Measurements from ENCODE around the gene ZNF800. TPM values are rescaled to one million over a fixed set of nuclear protein-coding genes. Genes with fewer than 3 reads are reported as not detected.

ZNF800 gene
- total RNA-seq, 2 experiments from 2014 or later, result 73.9 to 78.9 TPM

GRCh38 chr7:127418459-127418858, 26.0 kb upstream of the ZNF800 start:
- Mint-ChIP-seq H3K27ac (no peak overlapping the region), H3K4me1 (ENCODE audit: low read depth) (peaks cover 37% of the 10 kb centered on the region), H3K4me3 (no peak overlapping the region), H3K9me3 (no peaks in the 10 kb centered on the region), H3K27me3 (no peaks in the 10 kb centered on the region), H3K36me3 (ENCODE audit: low read depth) (no peaks in the 10 kb centered on the region)
- no peak for ATAC-seq (ENCODE audit: poor library complexity)
- CTCF ChIA-PET, result interaction anchor here (1.5 kb wide), 1 partner anchor 29 kb away, joined by 3 read pairs; no protein-coding TSS in a partner anchor
- Histone ChIP-seq H3K27me3 (ENCODE audit: control insufficient read depth in 1 of 2, insufficient read depth in 2 of 2, low read length in 2 of 2) (no peaks in the 10 kb centered on the region), H3K27ac (ENCODE audit: low read depth in 1 of 2, low read length in 2 of 2) (no peak overlapping the region), H3K4me1 (ENCODE audit: insufficient read depth, low read length) (peaks cover 19% of the 10 kb centered on the region), H3K36me3 (ENCODE audit: insufficient read depth, low read length) (no peaks in the 10 kb centered on the region), H3K4me3 (ENCODE audit: low read length) (no peak overlapping the region), H3K9me3 (ENCODE audit: control insufficient read depth in 1 of 2, insufficient read depth in 1 of 2, low read length in 2 of 2) (no peaks in the 10 kb centered on the region)
- intact Hi-C loops (cut with DNase I, micrococcal nuclease), result no loop called here
- no peak for TF ChIP-seq CTCF (IDR thresholded peaks at IDR 0.05)
- POLR2A ChIA-PET, result interaction anchor here (2.6 kb wide), 1 partner anchor 26 kb away, joined by 19 read pairs; the partner anchor contains the start of gene ZNF800
- DNase-seq, result no peak

DNA sequence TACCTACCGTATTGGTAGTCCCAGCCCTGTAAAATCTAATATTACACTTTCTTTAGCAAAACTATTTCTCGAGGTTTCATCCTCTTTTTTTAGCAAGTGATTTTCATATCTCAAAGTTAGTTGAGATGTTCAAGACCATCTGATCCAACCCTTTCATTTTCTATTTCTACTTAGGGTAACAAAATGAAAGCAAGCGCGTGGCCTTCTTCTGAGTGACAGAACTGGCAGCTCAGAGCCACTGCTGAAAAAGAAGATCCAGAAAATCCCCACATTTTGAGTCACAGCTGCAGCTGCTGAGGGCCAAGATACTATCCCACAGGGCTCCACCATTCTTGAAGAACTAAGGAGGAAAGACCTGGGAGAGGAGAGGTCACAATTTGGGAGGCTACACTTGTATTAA, 24.8 kb upstream of the ZNF800 start:
- Histone ChIP-seq H3K9me3 (ENCODE audit: control insufficient read depth in 1 of 2, insufficient read depth in 1 of 2, low read length in 2 of 2) (no peaks in the 10 kb centered on the region), H3K4me1 (ENCODE audit: insufficient read depth, low read length) (peaks cover 21% of the 10 kb centered on the region), H3K4me3 (ENCODE audit: low read length) (no peak overlapping the region), H3K27me3 (ENCODE audit: control insufficient read depth in 1 of 2, insufficient read depth in 2 of 2, low read length in 2 of 2) (no peaks in the 10 kb centered on the region), H3K36me3 (ENCODE audit: insufficient read depth, low read length) (no peaks in the 10 kb centered on the region), H3K27ac (ENCODE audit: low read depth in 1 of 2, low read length in 2 of 2) (no peak overlapping the region)
- no peak for TF ChIP-seq CTCF (IDR thresholded peaks at IDR 0.05)
- Mint-ChIP-seq H3K27me3 (no peaks in the 10 kb centered on the region), H3K27ac (peak overlapping the region; percentile 74), H3K36me3 (ENCODE audit: low read depth) (no peaks in the 10 kb centered on the region), H3K4me3 (peak overlapping the region; percentile 59), H3K4me1 (ENCODE audit: low read depth) (peaks cover 49% of the 10 kb centered on the region), H3K9me3 (no peaks in the 10 kb centered on the region)
- CTCF ChIA-PET, result interaction anchor here (1.5 kb wide), 1 partner anchor 30 kb away, joined by 3 read pairs; no protein-coding TSS in a partner anchor
- DNase-seq (peak in 2 of 14 experiments; percentile 19 to 35), ATAC-seq (ENCODE audit: poor library complexity) (no peak)
- POLR2A ChIA-PET, result interaction anchor here (2.6 kb wide), 1 partner anchor 25 kb away, joined by 19 read pairs; the partner anchor contains the start of gene ZNF800
- intact Hi-C loops (cut with DNase I, micrococcal nuclease), result no loop called here

DNA sequence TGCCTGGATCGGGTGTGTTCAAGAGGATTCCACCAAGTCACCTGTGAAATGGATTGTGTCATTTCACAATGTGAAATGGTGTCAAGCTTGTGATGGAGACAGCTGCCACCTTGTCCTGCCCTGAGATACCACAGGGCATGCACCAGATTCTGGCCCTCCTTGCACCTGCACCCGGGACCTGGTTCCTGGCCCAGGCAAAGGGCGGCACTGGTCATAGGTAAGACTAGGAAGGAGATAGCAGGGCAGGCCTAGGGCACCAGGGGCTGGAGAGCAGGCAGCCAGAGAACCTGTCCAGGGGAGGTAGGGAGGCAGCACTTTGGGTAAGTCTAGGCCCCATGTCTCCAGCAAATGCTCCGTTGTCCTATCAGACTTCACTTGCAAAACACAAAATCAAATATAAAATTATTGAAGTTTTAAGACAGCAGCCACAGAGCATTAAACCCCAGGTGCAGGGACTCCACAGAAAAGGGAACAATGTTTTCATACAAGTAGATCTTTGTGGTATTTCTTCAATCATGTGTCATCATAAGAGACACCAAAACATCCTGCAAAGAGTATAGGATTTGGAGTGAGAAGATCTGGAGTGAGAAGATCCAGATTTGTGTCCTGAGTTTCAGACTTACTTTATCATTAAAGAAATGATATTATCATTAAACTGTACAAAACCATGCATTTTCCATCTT, 22.7 kb upstream of the ZNF800 start:
- H3K4me1 Mint-ChIP-seq (ENCODE audit: low read depth), result peaks cover 58% of the 10 kb centered on the region
- no peaks in the 10 kb centered on the region for H3K36me3 ChIP-seq (ENCODE audit: insufficient read depth, low read length)
- DNase-seq (peak in 1 of 14 experiments; percentile 7), ATAC-seq (ENCODE audit: poor library complexity) (no peak)
- no peak for TF ChIP-seq CTCF (IDR thresholded peaks at IDR 0.05)
- no peak overlapping the region for H3K4me3 ChIP-seq (ENCODE audit: low read length)
- ChIA-PET CTCF (interaction anchor here (1.5 kb wide), 1 partner anchor 32 kb away, joined by 4 read pairs; no protein-coding TSS in a partner anchor), POLR2A (interaction anchor here (1.3 to 4.3 kb wide), 3 partner anchors 11 to 36 kb away, joined by 5 to 76 read pairs (median 7); partner anchors contain the start of gene ZNF800)
- peak overlapping the region; percentile 71 to 74 for H3K27ac ChIP-seq (ENCODE audit: low read depth in 1 of 2, low read length in 2 of 2)
- H3K27ac Mint-ChIP-seq, result peak overlapping the region; percentile 93
- intact Hi-C loops (cut with DNase I, micrococcal nuclease), result no loop called here
- H3K27me3 ChIP-seq (ENCODE audit: control insufficient read depth in 1 of 2, insufficient read depth in 2 of 2, low read length in 2 of 2), result no peaks in the 10 kb centered on the region
- H3K27me3 Mint-ChIP-seq, result no peaks in the 10 kb centered on the region
- no peaks in the 10 kb centered on the region for H3K9me3 ChIP-seq (ENCODE audit: control insufficient read depth in 1 of 2, insufficient read depth in 1 of 2, low read length in 2 of 2)
- no peaks in the 10 kb centered on the region for H3K36me3 Mint-ChIP-seq (ENCODE audit: low read depth)
- H3K9me3 Mint-ChIP-seq, result no peaks in the 10 kb centered on the region
- H3K4me1 ChIP-seq (ENCODE audit: insufficient read depth, low read length), result peaks cover 23% of the 10 kb centered on the region
- peak overlapping the region; percentile 3 for H3K4me3 Mint-ChIP-seq

Data from CD4-positive, alpha-beta T cell (primary cell).